Lung (tissue), 12 donors: ENCODE data around the gene C3orf52. TPM values are rescaled to one million over a fixed set of nuclear protein-coding genes. Genes with fewer than 3 reads are reported as not detected.

Source experiments
- ATAC-seq: fragments of 200-7000 bp; cut with Tn5 transposase; one replicate; pipeline ENCODE4 v1.9.1; 2020; ENCODE audit warnings: moderate number of reproducible peaks; ENCODE audit not compliant: insufficient read depth, low FRiP score
- DNase-seq, 3 donors: peaks; one replicate each; pipeline ENCODE4 v3.0.0-alpha.2; 2013 to 2017
- H3K27ac ChIP-seq, 2 donors: one replicate each; pipeline ENCODE4 v1.5.1; 2013; ENCODE audit warnings: mild to moderate bottlenecking in 2 of 2, moderate library complexity in 2 of 2, control low read depth in 1 of 2, inconsistent platforms in 1 of 2, low read depth in 1 of 2, low read length in 1 of 2
- H3K27me3 ChIP-seq, 3 donors: one replicate each; pipeline ENCODE4 v1.5.1; 2013; ENCODE audit warnings: low read length in 2 of 3; ENCODE audit not compliant: control insufficient read depth in 3 of 3, insufficient read depth in 3 of 3
- H3K36me3 ChIP-seq, 4 donors: one replicate each; pipeline ENCODE4 v1.5.1; 2013; ENCODE audit warnings: low read length in 4 of 4, mild to moderate bottlenecking in 1 of 4, moderate library complexity in 1 of 4; ENCODE audit not compliant: control insufficient read depth in 4 of 4, insufficient read depth in 4 of 4
- H3K4me1 ChIP-seq, 5 donors: one replicate each; pipeline ENCODE4 v1.5.1; 2013; ENCODE audit warnings: low read length in 5 of 5, mild to moderate bottlenecking in 2 of 5, moderate library complexity in 1 of 5; ENCODE audit not compliant: control insufficient read depth in 5 of 5, insufficient read depth in 5 of 5
- H3K4me3 ChIP-seq: one replicate; pipeline ENCODE4 v1.5.1; 2013; ENCODE audit warnings: mild to moderate bottlenecking, control low read depth, moderate library complexity
- H3K9ac ChIP-seq, 2 donors: one replicate each; pipeline ENCODE4 v1.5.1; 2013; ENCODE audit warnings: low read length in 2 of 2, control low read depth in 1 of 2; ENCODE audit not compliant: insufficient read depth in 1 of 2
- H3K9me3 ChIP-seq, 4 donors: one replicate each; pipeline ENCODE4 v1.5.1; 2013; ENCODE audit warnings: low read length in 3 of 4, mild to moderate bottlenecking in 1 of 4, moderate library complexity in 1 of 4; ENCODE audit not compliant: control insufficient read depth in 4 of 4, insufficient read depth in 3 of 4
- WGBS, 2 donors: extraction: QIAGEN DNeasy Blood & Tissue Kit; methylation state at CpG; one replicate each; pipeline ENCODE4 v1.1.7; 2013; 5-methylcytosine and 5-hydroxymethylcytosine counted together
- polyA plus RNA-seq, 2 donors: library from polyadenylated mRNA; stranded (reverse); fragments of 200-250 nt; gene quantifications; one replicate each; pipeline ENCODE4 v1.2.1, GENCODE V29; 2013
- total RNA-seq, 2 donors: library from RNA; depleted of rRNA in 1 of 2; stranded (reverse); fragments of >200 nt in 1 of 2; gene quantifications; one replicate each; pipeline ENCODE4 v1.2.1, GENCODE V29; 2014 to 2021
- TF ChIP-seq, protein P1 (sequence below): IDR thresholded peaks from 2 replicates; pipeline ENCODE4 v1.5.1; 2012; ENCODE audit warnings: mild to moderate bottlenecking; ENCODE audit errors: control extremely low read depth, extremely low read depth
- donor health status: control.
- donor health status: control.
- donor health status: Bipolar disorder and iron deficiency.
- donor health status: healthy.
- donor health status: DM: yes; HTN: yes; CAD: no.

C3orf52 gene
- total and polyA plus RNA-seq, 4 donors, result 6.5 to 22.4 (median 14.5) TPM

DNA sequence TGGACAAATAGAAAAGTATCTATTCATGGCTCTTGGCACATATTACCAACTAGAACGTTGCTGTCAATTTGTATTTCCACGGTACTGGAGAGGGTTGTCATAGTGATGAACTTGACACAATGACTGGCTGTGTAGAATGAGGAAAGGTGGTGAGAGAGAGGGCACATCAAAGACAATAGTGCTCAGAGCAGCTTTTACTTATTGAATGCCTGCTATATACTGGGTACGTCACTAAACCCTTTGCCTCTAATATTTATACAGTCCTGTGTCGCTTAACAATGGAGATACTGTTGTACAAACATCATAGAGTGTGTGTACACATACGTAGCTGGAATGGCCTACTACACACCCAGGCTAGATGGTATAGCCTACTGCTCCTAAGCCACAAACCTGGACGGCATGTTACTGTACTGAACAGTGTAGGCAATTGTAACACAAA is 43.3 kb upstream of the C3orf52 start:
- ATAC-seq (no peak), DNase-seq (peak in 2 of 3 donors; percentile 27 to 29)
- Histone ChIP-seq H3K36me3 (no peaks in the 10 kb centered on the region), H3K4me3 (no peak overlapping the region), H3K27me3 (no peaks in the 10 kb centered on the region), H3K27ac (no peak overlapping the region), H3K9me3 (no peaks in the 10 kb centered on the region), H3K4me1 (no peaks in the 10 kb centered on the region), H3K9ac (no peak overlapping the region)
- TF ChIP-seq, protein P1, sequence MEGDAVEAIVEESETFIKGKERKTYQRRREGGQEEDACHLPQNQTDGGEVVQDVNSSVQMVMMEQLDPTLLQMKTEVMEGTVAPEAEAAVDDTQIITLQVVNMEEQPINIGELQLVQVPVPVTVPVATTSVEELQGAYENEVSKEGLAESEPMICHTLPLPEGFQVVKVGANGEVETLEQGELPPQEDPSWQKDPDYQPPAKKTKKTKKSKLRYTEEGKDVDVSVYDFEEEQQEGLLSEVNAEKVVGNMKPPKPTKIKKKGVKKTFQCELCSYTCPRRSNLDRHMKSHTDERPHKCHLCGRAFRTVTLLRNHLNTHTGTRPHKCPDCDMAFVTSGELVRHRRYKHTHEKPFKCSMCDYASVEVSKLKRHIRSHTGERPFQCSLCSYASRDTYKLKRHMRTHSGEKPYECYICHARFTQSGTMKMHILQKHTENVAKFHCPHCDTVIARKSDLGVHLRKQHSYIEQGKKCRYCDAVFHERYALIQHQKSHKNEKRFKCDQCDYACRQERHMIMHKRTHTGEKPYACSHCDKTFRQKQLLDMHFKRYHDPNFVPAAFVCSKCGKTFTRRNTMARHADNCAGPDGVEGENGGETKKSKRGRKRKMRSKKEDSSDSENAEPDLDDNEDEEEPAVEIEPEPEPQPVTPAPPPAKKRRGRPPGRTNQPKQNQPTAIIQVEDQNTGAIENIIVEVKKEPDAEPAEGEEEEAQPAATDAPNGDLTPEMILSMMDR, result no peak
- 71 to 84% methylated on average over 6 of the region's 6 CpGs for WGBS, 2 donors

DNA sequence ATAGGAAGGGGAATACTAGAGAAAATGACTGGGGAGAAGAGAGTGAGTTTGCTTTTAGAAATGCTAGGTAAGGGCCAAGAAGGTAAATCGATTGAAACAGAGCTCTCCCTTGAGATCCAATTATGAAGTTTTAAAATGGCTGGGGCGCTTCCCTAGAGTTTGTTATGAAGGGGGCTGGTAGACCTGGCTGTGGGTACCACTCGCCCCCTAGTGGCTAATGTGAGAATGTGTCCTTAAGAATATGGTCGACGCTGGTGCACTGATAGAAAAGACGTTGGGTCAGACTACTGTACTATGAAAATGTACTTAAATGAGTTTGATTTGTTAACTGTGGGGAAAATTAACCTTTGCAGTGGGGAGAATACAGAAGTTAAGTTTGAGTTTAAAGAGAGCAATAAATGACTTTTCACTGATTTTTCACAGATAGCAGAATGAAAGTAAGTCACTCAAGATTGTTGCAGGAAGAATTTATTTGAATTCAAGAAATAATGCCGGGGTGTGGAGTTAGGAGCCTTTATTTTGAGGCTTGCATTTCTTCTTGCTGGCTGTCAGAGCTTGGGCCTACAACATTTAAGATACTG is 42.5 kb upstream of the C3orf52 start:
- TF ChIP-seq, protein P1, result peak; percentile 46
- WGBS, 2 donors, result 9 to 13% methylated on average over 7 of the region's 7 CpGs
- DNase-seq (peak; percentile 68 to 88 (median 87)), ATAC-seq (peak; percentile 88)
- Histone ChIP-seq H3K4me3 (no peak overlapping the region), H3K27me3 (no peaks in the 10 kb centered on the region), H3K4me1 (no peaks in the 10 kb centered on the region), H3K36me3 (no peaks in the 10 kb centered on the region), H3K27ac (no peak overlapping the region), H3K9me3 (no peaks in the 10 kb centered on the region), H3K9ac (peak overlapping the region in 1 of 2 donors; percentile 23)

DNA sequence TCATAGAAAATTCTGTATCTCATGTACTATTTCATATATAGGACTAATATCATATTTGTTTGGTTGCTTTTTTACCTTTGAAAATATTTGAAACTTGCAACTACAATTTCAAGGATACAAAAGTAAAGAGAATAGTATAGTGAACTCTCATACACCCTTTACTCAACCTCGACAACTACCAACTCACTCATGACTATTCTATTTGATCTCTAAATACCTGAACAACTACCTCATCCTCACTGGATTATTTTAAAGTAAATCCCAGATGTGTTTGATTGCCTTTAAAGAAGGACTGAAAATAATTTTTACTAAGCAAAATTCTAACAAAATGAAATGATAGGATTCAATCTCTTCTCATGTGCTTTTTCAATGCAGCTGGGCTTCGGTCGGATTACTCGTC is 39.6 kb upstream of the C3orf52 start:
- DNase-seq (no peak), ATAC-seq (no peak)
- no peaks in the 10 kb centered on the region for H3K4me1 ChIP-seq
- 65 to 83% methylated on average over 4 of the region's 4 CpGs for WGBS, 2 donors
- no peaks in the 10 kb centered on the region for H3K36me3 ChIP-seq
- TF ChIP-seq, protein P1, result no peak
- H3K27me3 ChIP-seq, result no peaks in the 10 kb centered on the region
- H3K4me3 ChIP-seq, result no peak overlapping the region
- no peak overlapping the region for H3K9ac ChIP-seq
- H3K27ac ChIP-seq, result no peak overlapping the region
- no peaks in the 10 kb centered on the region for H3K9me3 ChIP-seq

DNA sequence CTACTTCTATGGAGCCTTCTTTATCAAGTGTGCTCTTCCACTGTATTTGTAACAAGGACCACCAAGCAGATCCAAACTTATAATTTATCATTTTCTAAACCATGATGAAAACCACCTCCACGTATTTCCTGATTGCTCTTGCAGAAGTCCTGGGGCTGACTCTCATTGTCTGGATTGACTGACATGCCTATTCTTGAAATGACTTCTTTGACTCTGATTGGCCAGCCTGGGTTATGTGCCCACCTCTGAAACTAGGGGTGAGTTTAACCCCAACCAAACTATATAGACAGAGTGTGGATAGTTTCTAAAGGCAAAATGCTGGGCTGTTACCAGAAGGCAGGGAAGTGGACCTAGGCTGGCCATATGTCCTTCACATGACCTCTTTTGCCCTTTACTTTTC is 38.9 kb upstream of the C3orf52 start:
- WGBS, 2 donors, result 83 to 89% methylated on average over 1 of the region's 1 CpG
- TF ChIP-seq, protein P1, result no peak

More for the DNA sequence above, 38.9 kb upstream of the C3orf52 start:
- no peak overlapping the region for H3K9ac ChIP-seq
- H3K27me3 ChIP-seq, result no peaks in the 10 kb centered on the region
- H3K4me3 ChIP-seq, result no peak overlapping the region
- no peaks in the 10 kb centered on the region for H3K36me3 ChIP-seq
- no peaks in the 10 kb centered on the region for H3K9me3 ChIP-seq
- ATAC-seq (no peak), DNase-seq (no peak)
- no peak overlapping the region for H3K27ac ChIP-seq
- no peaks in the 10 kb centered on the region for H3K4me1 ChIP-seq
